ENCODE results near the gene KRT71. TPM values are rescaled to one million over a fixed set of nuclear protein-coding genes. Genes with fewer than 3 reads are reported as not detected.

Gene KRT71
- total RNA-seq, 1 donor from 2014 or later = not detected

- intact Hi-C loops (cut with micrococcal nuclease) = no loop called here
- Mint-ChIP-seq H3K4me1 (no peaks in the 10 kb centered on the region), H3K4me3 (no peak overlapping the region), H3K27me3 (peaks cover 2% of the 10 kb centered on the region), H3K27ac (no peak overlapping the region), H3K9me3 (no peaks in the 10 kb centered on the region), H3K36me3 (ENCODE audit: low read depth) (no peaks in the 10 kb centered on the region)
- DNase-seq (no peak), ATAC-seq (ENCODE audit: low read depth) (no peak)
- POLR2A ChIA-PET = no interaction called here
- CTCF ChIA-PET = no interaction called here
- TF ChIP-seq CTCF (IDR thresholded peaks at IDR 0.05) = no peak
These were observed 28.6 kb downstream of the KRT71 start for GRCh38 chr12:52524241-52524897.

- Mint-ChIP-seq H3K4me3 (no peak overlapping the region), H3K4me1 (no peaks in the 10 kb centered on the region), H3K27me3 (peaks cover 2% of the 10 kb centered on the region), H3K9me3 (no peaks in the 10 kb centered on the region), H3K27ac (no peak overlapping the region), H3K36me3 (ENCODE audit: low read depth) (no peaks in the 10 kb centered on the region)
- CTCF ChIA-PET = no interaction called here
- no peak for TF ChIP-seq CTCF (IDR thresholded peaks at IDR 0.05)
- intact Hi-C loops (cut with micrococcal nuclease) = no loop called here
- POLR2A ChIA-PET = no interaction called here
- no peak for DNase-seq
- no peak for ATAC-seq (ENCODE audit: low read depth)
These were observed 29.1 kb downstream of the KRT71 start for GRCh38 chr12:52523824-52524223.

GRCh38 chr12:52522346-52523011 lies 30.5 kb downstream of the KRT71 start:
- ChIA-PET POLR2A (no interaction called here), CTCF (no interaction called here)
- peaks cover 2% of the 10 kb centered on the region for H3K27me3 Mint-ChIP-seq
- TF ChIP-seq CTCF (IDR thresholded peaks at IDR 0.05) = no peak
- no peaks in the 10 kb centered on the region for H3K36me3 Mint-ChIP-seq (ENCODE audit: low read depth)
- DNase-seq = no peak
- no peak overlapping the region for H3K27ac Mint-ChIP-seq
- no peak overlapping the region for H3K4me3 Mint-ChIP-seq
- no peak for ATAC-seq (ENCODE audit: low read depth)
- H3K4me1 Mint-ChIP-seq = no peaks in the 10 kb centered on the region
- intact Hi-C loops (cut with micrococcal nuclease) = no loop called here
- no peaks in the 10 kb centered on the region for H3K9me3 Mint-ChIP-seq

- Mint-ChIP-seq H3K36me3 (ENCODE audit: low read depth) (no peaks in the 10 kb centered on the region), H3K27me3 (peaks cover 2% of the 10 kb centered on the region), H3K27ac (no peak overlapping the region), H3K4me3 (no peak overlapping the region), H3K4me1 (no peaks in the 10 kb centered on the region), H3K9me3 (no peaks in the 10 kb centered on the region)
- TF ChIP-seq CTCF (IDR thresholded peaks at IDR 0.05) = no peak
- DNase-seq (no peak), ATAC-seq (ENCODE audit: low read depth) (no peak)
- CTCF ChIA-PET = no interaction called here
- intact Hi-C loops (cut with micrococcal nuclease) = no loop called here
- POLR2A ChIA-PET = no interaction called here
These were observed 31.2 kb downstream of the KRT71 start for GRCh38 chr12:52521568-52522266.

GRCh38 chr12:52521175-52521567 lies 31.8 kb downstream of the KRT71 start:
- ChIA-PET CTCF (no interaction called here), POLR2A (no interaction called here)
- intact Hi-C loops (cut with micrococcal nuclease) = no loop called here
- Mint-ChIP-seq H3K27me3 (peaks cover 2% of the 10 kb centered on the region), H3K4me3 (no peak overlapping the region), H3K36me3 (ENCODE audit: low read depth) (no peaks in the 10 kb centered on the region), H3K4me1 (no peaks in the 10 kb centered on the region), H3K27ac (no peak overlapping the region), H3K9me3 (no peaks in the 10 kb centered on the region)
- DNase-seq = no peak
- no peak for ATAC-seq (ENCODE audit: low read depth)
- TF ChIP-seq CTCF (IDR thresholded peaks at IDR 0.05) = no peak

All from activated B cell treated with CpG ODN at 0.5 μM for 24 hours (primary cell).